Left lung (tissue), 10 donors: Measurements from ENCODE around the gene CTNNAL1. TPM values are rescaled to one million over a fixed set of nuclear protein-coding genes. Genes with fewer than 3 reads are reported as not detected.

Experiments used
- ATAC-seq: fragments of 200-7000 bp; cut with Tn5 transposase; one replicate; pipeline ENCODE4 v1.9.1; 2020; ENCODE audit warnings: moderate library complexity
- DNase-seq, 4 donors: peaks; one replicate each; pipeline ENCODE4 v3.0.0-alpha.2; 2013 to 2020
- H3K27ac ChIP-seq, 2 donors: fragments of 200-600 bp; sonication (generic) in 1 of 2; one replicate each; pipeline versions ENCODE4 v1.5.0 to v1.8.0; 2020 to 2021
- H3K27me3 ChIP-seq, 2 donors: fragments of 200-600 bp; sonication (generic) in 1 of 2; one replicate each; pipeline versions ENCODE4 v1.5.0 to v1.8.0; 2020 to 2021
- H3K36me3 ChIP-seq, 2 donors: fragments of 200-600 bp; sonication (generic) in 1 of 2; one replicate each; pipeline versions ENCODE4 v1.5.0 to v1.8.0; 2020 to 2021
- H3K4me1 ChIP-seq, 2 donors: fragments of 200-600 bp; one replicate each; pipeline ENCODE4 v1.8.0; 2021
- H3K4me3 ChIP-seq, 2 donors: fragments of 200-600 bp; sonication (generic) in 1 of 2; one replicate each; pipeline versions ENCODE4 v1.5.0 to v1.8.0; 2020 to 2021; ENCODE audit warnings: mild to moderate bottlenecking in 1 of 2
- H3K9me3 ChIP-seq, 2 donors: fragments of 200-600 bp; sonication (generic) in 1 of 2; one replicate each; pipeline versions ENCODE4 v1.5.0 to v1.8.0; 2020 to 2021
- intact Hi-C, 2 donors: fragments of 100-400 bp; cut with DNase I; formaldehyde crosslinking; loops; one replicate each; pipeline versions ENCODE4 v1.11.2 to v1.14.2; 2022
- microRNA-seq, 2 donors: library from miRNA; unstranded; fragments of <30 nt; microRNA quantifications; one replicate each; pipeline ENCODE4, GENCODE V29; 2019
- polyA plus RNA-seq, 6 donors: library from polyadenylated mRNA; unstranded; fragments of 120-200 nt; gene quantifications; one replicate each; pipeline ENCODE4 v1.2.1, GENCODE V29; 2013; ENCODE audit not compliant: insufficient read length in 6 of 6
- total RNA-seq, 2 donors: library from RNA; stranded (reverse); fragmentation: NEBNext Ultra II Directional; extraction: Animal tissue kit (Norgen Biotek cat#: 25700); gene quantifications; one replicate each; pipeline ENCODE4 v1.2.1, GENCODE V29; 2021
- TF ChIP-seq, protein P1 (sequence below), 2 donors: fragments of 200-600 bp; sonication (generic) in 1 of 2; IDR thresholded peaks; one replicate each; pipeline versions ENCODE4 v1.5.0 to v1.8.0; 2021; ENCODE audit warnings: antibody characterized with exemption in 2 of 2
- donor health status: DM: no; HTN: yes; CAD: no.
- donor health status: DM: no; HTN: no; CAD: no.

Gene CTNNAL1
- total and polyA plus RNA-seq, 8 donors: 47.7 to 102 (median 87.8) TPM

DNA sequence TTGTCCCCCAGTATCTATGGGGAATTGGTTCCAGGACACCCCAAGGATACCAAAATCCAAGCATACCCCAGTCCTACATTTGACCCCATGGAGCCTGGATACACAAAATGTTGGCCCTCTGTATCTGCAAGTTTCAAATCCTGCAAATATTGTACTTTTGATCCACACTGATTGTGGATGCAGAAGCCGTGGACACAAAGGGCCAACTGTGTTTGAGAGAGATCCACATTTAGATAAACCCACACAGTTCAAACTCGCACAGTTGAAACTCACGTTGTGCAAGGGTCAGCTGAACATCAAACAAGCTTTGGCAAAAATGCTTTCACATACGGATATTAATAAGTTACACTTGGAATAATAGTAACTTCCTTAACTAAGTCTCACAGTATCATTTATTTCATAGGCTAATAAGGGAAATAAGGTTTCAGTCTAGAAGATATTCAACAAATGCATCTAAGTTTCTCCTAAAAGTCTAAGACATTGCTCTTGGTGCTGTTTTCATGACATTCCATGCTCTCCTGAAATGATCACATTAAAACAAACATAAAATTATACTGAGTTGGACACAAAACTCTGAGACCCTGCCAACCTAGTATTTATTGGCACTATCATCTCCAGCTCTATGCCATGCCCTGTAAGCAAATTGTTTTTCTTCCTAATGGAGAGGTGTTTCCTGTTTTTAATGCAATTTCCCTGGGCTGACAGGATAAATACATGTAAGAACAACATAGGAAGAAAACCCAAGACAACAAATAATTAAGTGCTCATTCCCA lies 118.9 kb downstream of the CTNNAL1 start:
- TF ChIP-seq, protein P1, sequence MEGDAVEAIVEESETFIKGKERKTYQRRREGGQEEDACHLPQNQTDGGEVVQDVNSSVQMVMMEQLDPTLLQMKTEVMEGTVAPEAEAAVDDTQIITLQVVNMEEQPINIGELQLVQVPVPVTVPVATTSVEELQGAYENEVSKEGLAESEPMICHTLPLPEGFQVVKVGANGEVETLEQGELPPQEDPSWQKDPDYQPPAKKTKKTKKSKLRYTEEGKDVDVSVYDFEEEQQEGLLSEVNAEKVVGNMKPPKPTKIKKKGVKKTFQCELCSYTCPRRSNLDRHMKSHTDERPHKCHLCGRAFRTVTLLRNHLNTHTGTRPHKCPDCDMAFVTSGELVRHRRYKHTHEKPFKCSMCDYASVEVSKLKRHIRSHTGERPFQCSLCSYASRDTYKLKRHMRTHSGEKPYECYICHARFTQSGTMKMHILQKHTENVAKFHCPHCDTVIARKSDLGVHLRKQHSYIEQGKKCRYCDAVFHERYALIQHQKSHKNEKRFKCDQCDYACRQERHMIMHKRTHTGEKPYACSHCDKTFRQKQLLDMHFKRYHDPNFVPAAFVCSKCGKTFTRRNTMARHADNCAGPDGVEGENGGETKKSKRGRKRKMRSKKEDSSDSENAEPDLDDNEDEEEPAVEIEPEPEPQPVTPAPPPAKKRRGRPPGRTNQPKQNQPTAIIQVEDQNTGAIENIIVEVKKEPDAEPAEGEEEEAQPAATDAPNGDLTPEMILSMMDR (IDR thresholded peaks at IDR 0.05): no peak
- intact Hi-C loops: no loop called here

More for the DNA sequence above, 118.9 kb downstream of the CTNNAL1 start:
- no peaks in the 10 kb centered on the region for H3K4me1 ChIP-seq
- no peak overlapping the region for H3K27ac ChIP-seq
- no peak overlapping the region for H3K4me3 ChIP-seq
- H3K9me3 ChIP-seq: no peaks in the 10 kb centered on the region
- DNase-seq (no peak), ATAC-seq (no peak)
- no peaks in the 10 kb centered on the region for H3K27me3 ChIP-seq
- H3K36me3 ChIP-seq: peaks cover 0 to 99% of the 10 kb centered on the region in 2 donors

Small RNA genes within 50 kb of the gene (microRNA-seq; reads per million reads assigned to microRNA genes)
- 179 to 282 reads per million in 2 donors for gene MIR32

Other genes starting within 250 kb of the CTNNAL1 start
- not detected for gene ACTL7B, start 157.5 kb downstream of the CTNNAL1 start, total RNA-seq
- gene ACTL7B, start 157.5 kb downstream of the CTNNAL1 start, polyA plus RNA-seq: under 1 TPM in 1 of 6 donors, not detected in 5; 0.07 TPM
- gene ACTL7A, start 151.2 kb downstream of the CTNNAL1 start, total RNA-seq: not detected
- gene ACTL7A, start 151.2 kb downstream of the CTNNAL1 start, polyA plus RNA-seq: not detected
- 10 to 100 TPM; 22.9 to 25.1 TPM for gene ELP1, start 79.4 kb downstream of the CTNNAL1 start, total RNA-seq
- gene ELP1, start 79.4 kb downstream of the CTNNAL1 start, polyA plus RNA-seq: 10 to 100 TPM; 42.4 to 50.6 (median 45.2) TPM
- 10 to 100 TPM; 13.1 to 17.1 TPM for gene ABITRAM, start 79.1 kb downstream of the CTNNAL1 start, total RNA-seq
- gene ABITRAM, start 79.1 kb downstream of the CTNNAL1 start, polyA plus RNA-seq: 10 to 100 TPM; 28.1 to 32.0 (median 30.4) TPM
- gene TMEM245, start 106.4 kb upstream of the CTNNAL1 start, total RNA-seq: 10 to 100 TPM; 61.0 to 88.1 TPM
- 10 to 100 TPM; 69.6 to 89.2 (median 81.7) TPM for gene TMEM245, start 106.4 kb upstream of the CTNNAL1 start, polyA plus RNA-seq
- gene FRRS1L, start 153.8 kb upstream of the CTNNAL1 start, total RNA-seq: under 1 TPM in 1 of 2 donors, not detected in 1; 0.47 TPM
- 1 to 10 TPM; 2.8 to 7.2 (median 3.5) TPM for gene FRRS1L, start 153.8 kb upstream of the CTNNAL1 start, polyA plus RNA-seq